HEK293T (cell line): Measurements from ENCODE around the gene TTC38.

Source experiments
- CTCF ChIA-PET: fragments of 350-600 bp; formaldehyde crosslinking; extraction: SDS; loops from one replicate; lab custom pipeline; 2021; ENCODE audit warnings: antibody characterized with exemption, inconsistent platforms; lab: Yijun Ruan, JAX
- POLR2A ChIA-PET: fragments of 350-600 bp; formaldehyde crosslinking; extraction: SDS; loops from one replicate; lab custom pipeline; 2020; ENCODE audit warnings: antibody characterized with exemption, inconsistent platforms; lab: Yijun Ruan, JAX
- DNase-seq: peaks from one replicate; pipeline ENCODE4 v3.0.0; 2012; ENCODE audit warnings: mixed read lengths; ENCODE audit errors: extremely low spot score
- ARNT ChIP-seq: fragments of 450-650 bp; IDR thresholded peaks from 2 replicates; pipeline ENCODE4 v1.6.1; 2017; ENCODE audit warnings: mild to moderate bottlenecking
- BHLHE40 ChIP-seq: fragments of 450-650 bp; IDR thresholded peaks from 2 replicates; pipeline ENCODE4 v1.6.1; 2016; ENCODE audit warnings: mild to moderate bottlenecking, moderate library complexity, borderline replicate concordance
- CTBP1 ChIP-seq: fragments of 450-650 bp; IDR thresholded peaks from 2 replicates; pipeline ENCODE4 v1.6.1; 2016; ENCODE audit warnings: borderline replicate concordance
- ELF4 ChIP-seq: fragments of 450-650 bp; IDR thresholded peaks from 2 replicates; pipeline ENCODE4 v1.6.1; 2017; ENCODE audit warnings: antibody characterized with exemption
- FOXA1 ChIP-seq: fragments of 450-650 bp; IDR thresholded peaks from 2 replicates; pipeline ENCODE4 v1.6.1; 2016; ENCODE audit warnings: mild to moderate bottlenecking
- FOXK2 ChIP-seq: fragments of 450-650 bp; IDR thresholded peaks from 2 replicates; pipeline ENCODE4 v1.6.1; 2016; ENCODE audit warnings: mild to moderate bottlenecking
- FOXM1 ChIP-seq: fragments of 450-650 bp; IDR thresholded peaks from 2 replicates; pipeline ENCODE4 v1.6.1; 2017; ENCODE audit warnings: mild to moderate bottlenecking, borderline replicate concordance
- HDGF ChIP-seq: fragments of 450-650 bp; IDR thresholded peaks from 2 replicates; pipeline ENCODE4 v1.6.1; 2017; ENCODE audit warnings: antibody characterized with exemption, borderline replicate concordance
- L3MBTL2 ChIP-seq: fragments of 450-650 bp; conservative IDR thresholded peaks from 2 replicates; pipeline ENCODE4 v1.6.1; 2016; ENCODE audit warnings: mild to moderate bottlenecking
- LEF1 ChIP-seq: fragments of 450-650 bp; IDR thresholded peaks from 2 replicates; pipeline ENCODE4 v1.6.1; 2017; ENCODE audit warnings: mild to moderate bottlenecking, borderline replicate concordance
- NFRKB ChIP-seq: fragments of 450-650 bp; IDR thresholded peaks from 2 replicates; pipeline ENCODE4 v1.6.1; 2016; ENCODE audit warnings: mild to moderate bottlenecking, moderate library complexity
- PKNOX1 ChIP-seq: fragments of 450-650 bp; IDR thresholded peaks from 2 replicates; pipeline ENCODE4 v1.6.1; 2016
- SP1 ChIP-seq: fragments of 450-650 bp; IDR thresholded peaks from 2 replicates; pipeline ENCODE4 v1.6.1; 2017
- SUZ12 ChIP-seq: fragments of 450-650 bp; IDR thresholded peaks from 2 replicates; pipeline ENCODE4 v1.6.1; 2016; ENCODE audit warnings: mild to moderate bottlenecking
- TARDBP ChIP-seq: fragments of 450-650 bp; IDR thresholded peaks from 2 replicates; pipeline ENCODE4 v1.6.1; 2016
- ZNF384 ChIP-seq: fragments of 450-650 bp; IDR thresholded peaks from 2 replicates; pipeline ENCODE4 v1.6.1; 2016

The TTC38 gene

GRCh38 chr22:46286941-46287872 lies 19.4 kb downstream of the TTC38 start:
- ChIA-PET CTCF (no interaction called here), POLR2A (interaction anchor here (1.5 to 1.8 kb wide), 3 partner anchors 9 to 49 kb away, joined by 3 to 7 read pairs (median 6); partner anchors contain the start of genes GTSE1, TRMU and TTC38)
- no peak for DNase-seq
- TF ChIP-seq SUZ12 (no peak), HDGF (no peak), BHLHE40 (no peak), CTBP1 (no peak), NFRKB (no peak), ARNT (no peak), FOXM1 (no peak)

- ChIA-PET POLR2A (no interaction called here), CTCF (no interaction called here)
These were observed 20.3 kb downstream of the TTC38 start for GRCh38 chr22:46287873-46288751.

GRCh38 chr22:46288846-46289243 lies 21.0 kb downstream of the TTC38 start:
- POLR2A ChIA-PET: no interaction called here
- no peak for TF ChIP-seq ELF4
- TF ChIP-seq LEF1: no peak
- TF ChIP-seq FOXA1: no peak
- no peak for TF ChIP-seq FOXM1
- TF ChIP-seq TARDBP: no peak
- TF ChIP-seq CTBP1: no peak
- TF ChIP-seq NFRKB: no peak
- TF ChIP-seq SUZ12: no peak
- no peak for TF ChIP-seq ARNT
- TF ChIP-seq PKNOX1: no peak
- TF ChIP-seq HDGF: no peak
- TF ChIP-seq SP1: no peak
- no peak for TF ChIP-seq BHLHE40
- CTCF ChIA-PET: no interaction called here
- no peak for DNase-seq

More at GRCh38 chr22:46287873-46288751, 20.3 kb downstream of the TTC38 start:
- no peak for DNase-seq
- TF ChIP-seq NFRKB (no peak), FOXK2 (no peak), CTBP1 (no peak), SUZ12 (no peak), BHLHE40 (no peak), L3MBTL2 (no peak), ZNF384 (no peak), SP1 (no peak), PKNOX1 (no peak), LEF1 (no peak), FOXA1 (no peak)

DNA sequence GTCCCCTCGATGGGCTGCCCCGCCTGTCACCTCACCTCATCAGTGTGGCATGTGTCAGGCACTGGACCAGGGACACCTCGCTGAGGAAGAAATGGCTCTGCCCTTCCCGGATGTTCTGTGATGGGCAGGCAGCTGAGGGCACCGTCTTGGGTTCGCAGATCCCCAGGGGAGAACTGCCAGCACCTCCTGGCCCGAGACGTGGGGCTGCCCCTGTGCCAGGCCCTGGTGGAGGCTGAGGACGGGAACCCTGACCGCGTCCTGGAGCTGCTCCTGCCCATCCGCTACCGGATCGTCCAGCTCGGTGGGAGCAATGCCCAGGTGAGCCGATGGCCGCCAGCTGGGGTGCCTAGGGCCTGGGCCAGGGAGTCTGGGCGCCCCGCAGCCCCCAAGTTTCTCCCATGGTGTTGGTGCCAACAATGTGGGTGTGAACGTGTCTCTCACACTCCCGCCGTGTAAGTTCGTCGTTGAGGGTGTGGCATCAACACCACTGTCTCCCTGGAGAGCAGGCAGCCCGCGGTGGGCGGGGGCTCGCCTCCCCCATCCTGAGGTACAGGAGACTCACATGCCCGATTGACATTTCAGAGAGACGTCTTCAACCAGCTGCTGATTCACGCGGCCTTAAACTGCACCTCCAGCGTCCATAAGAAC lies 21.6 kb downstream of the TTC38 start:
- POLR2A ChIA-PET: no interaction called here
- CTCF ChIA-PET: interaction anchor here (0.6 kb wide), 1 partner anchor 1043 kb away, joined by 3 read pairs; no protein-coding TSS in a partner anchor
- TF ChIP-seq ZNF384: no peak
- TF ChIP-seq PKNOX1: no peak
- no peak for TF ChIP-seq ELF4
- TF ChIP-seq FOXM1: no peak
- TF ChIP-seq BHLHE40: no peak
- no peak for TF ChIP-seq ARNT
- TF ChIP-seq LEF1: no peak
- no peak for TF ChIP-seq CTBP1
- no peak for TF ChIP-seq TARDBP
- TF ChIP-seq HDGF: no peak
- no peak for TF ChIP-seq L3MBTL2
- no peak for TF ChIP-seq FOXA1
- no peak for TF ChIP-seq NFRKB
- no peak for DNase-seq
